LNCaP clone FGC (cell line): ENCODE data around the gene CLDN10.
"Not testable (repeated sequence)": the region's sequence is repeated elsewhere in the genome, so short reads cannot be mapped to it uniquely, and the experiment has no call there.

Source experiments
- DNase-seq: peaks from one replicate; pipeline ENCODE4 v3.0.0-alpha.2; 2011; ENCODE audit warnings: low read depth
- H3K4me3 ChIP-seq: 2 replicates; pipeline ENCODE4 v1.5.1; 2011; ENCODE audit warnings: mild to moderate bottlenecking, low read depth, low read length, control low read depth
- TF ChIP-seq, protein P1 (sequence below): IDR thresholded peaks from 2 replicates; pipeline ENCODE4 v1.5.1; 2012; ENCODE audit warnings: mild to moderate bottlenecking; ENCODE audit not compliant: control insufficient read depth, insufficient read depth; ENCODE audit errors: extremely low read depth

CLDN10 gene

DNA sequence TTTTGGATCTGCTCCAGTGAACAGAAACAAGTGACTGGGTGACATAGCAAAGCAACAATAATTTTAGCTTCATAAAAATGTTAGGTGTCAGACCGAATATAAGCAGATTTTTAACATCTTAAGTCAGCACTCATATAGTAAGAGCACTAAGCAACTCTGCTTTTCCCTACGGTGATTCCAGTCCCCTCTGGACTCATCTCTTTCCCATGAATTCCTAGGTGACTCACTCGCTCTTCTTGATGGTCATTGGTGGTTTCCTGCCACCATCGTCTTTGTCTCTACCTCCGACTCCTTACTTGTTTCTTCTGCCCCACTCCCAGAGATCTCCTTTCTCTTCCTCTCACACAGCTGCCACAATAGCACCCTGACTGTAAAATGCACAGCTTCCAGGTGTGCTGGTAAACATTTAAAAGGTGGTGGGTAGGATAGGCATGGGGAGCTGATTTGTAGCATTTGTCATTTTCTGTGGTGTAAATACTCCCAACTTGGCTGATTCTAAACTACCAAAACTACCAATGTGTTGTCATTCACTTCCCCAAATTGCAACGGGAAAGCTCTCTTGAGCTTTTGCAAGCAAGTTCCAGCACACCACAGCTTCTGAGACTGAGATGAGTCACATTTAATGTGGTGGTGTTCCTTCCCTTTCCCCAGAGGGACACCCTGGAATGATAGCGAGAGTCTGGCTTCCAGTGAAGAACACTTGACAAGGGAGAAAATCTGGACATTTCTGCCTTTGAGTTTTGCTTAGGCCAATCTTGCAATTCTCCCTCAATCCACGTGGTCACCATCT is 42.8 kb upstream of the CLDN10 start:
- TF ChIP-seq, protein P1, sequence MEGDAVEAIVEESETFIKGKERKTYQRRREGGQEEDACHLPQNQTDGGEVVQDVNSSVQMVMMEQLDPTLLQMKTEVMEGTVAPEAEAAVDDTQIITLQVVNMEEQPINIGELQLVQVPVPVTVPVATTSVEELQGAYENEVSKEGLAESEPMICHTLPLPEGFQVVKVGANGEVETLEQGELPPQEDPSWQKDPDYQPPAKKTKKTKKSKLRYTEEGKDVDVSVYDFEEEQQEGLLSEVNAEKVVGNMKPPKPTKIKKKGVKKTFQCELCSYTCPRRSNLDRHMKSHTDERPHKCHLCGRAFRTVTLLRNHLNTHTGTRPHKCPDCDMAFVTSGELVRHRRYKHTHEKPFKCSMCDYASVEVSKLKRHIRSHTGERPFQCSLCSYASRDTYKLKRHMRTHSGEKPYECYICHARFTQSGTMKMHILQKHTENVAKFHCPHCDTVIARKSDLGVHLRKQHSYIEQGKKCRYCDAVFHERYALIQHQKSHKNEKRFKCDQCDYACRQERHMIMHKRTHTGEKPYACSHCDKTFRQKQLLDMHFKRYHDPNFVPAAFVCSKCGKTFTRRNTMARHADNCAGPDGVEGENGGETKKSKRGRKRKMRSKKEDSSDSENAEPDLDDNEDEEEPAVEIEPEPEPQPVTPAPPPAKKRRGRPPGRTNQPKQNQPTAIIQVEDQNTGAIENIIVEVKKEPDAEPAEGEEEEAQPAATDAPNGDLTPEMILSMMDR = no peak
- DNase-seq = no peak
- H3K4me3 ChIP-seq = no peak overlapping the region

DNA sequence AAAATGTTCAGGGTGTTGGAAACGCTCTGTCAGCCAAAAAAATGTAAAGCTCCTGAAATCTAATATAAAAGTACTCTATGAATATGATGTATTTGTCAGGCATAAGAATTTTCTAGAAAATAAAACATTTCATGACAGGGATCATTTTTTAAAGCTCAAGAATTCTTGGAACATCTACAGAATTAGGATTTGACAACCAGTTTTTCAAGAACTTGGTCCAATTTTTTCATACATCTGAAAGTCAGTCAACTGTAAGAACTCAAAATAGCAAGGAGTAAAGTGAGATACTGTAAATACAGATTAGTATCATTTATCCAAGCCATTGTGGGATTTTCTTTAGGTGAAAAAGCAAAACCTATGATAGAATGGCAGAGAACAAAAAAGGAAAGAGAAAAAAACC is 41.6 kb upstream of the CLDN10 start:
- TF ChIP-seq, protein P1 = no peak
- DNase-seq = no peak
- H3K4me3 ChIP-seq = no peak overlapping the region

DNA sequence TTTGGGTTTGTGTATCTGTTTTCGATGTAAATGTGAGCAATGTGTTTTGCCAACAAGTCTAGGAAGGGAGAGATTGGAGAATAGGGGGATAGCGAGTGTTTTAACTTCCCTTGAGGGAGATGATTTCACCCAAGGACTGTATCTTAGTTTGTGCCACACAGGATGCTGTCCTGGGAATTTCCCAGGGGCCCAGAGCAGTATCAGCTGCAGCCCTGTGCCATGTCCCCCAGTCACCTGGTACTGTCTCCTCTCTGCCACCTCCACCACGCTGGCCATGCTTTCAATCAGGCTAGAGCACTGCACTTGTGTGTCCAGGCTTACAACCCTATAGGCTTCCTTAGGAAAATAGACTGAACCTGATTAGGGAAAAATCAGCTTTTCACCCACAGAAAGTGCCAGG is 40.1 kb upstream of the CLDN10 start:
- TF ChIP-seq, protein P1 = no peak
- no peak for DNase-seq
- H3K4me3 ChIP-seq = no peak overlapping the region

DNA sequence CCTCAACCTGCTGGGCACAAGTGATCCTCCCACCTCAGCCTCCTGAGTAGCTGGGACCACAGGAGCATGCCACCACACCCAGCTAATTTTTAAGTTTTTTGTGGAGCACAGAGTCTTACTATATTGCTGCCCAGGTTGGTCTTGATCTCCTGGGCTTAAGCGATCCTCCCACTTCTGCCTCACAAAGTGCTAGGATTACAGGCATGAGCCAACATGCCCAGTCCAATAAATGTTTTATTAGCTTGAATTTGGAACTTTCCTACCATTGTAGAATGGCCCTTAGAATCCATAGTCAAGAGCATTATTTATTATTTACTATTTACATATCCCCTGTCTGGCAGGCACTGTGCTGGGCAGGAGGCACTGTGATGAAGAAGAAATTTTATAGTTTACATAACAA is 39.6 kb upstream of the CLDN10 start:
- peak; percentile 56 for DNase-seq
- TF ChIP-seq, protein P1 = no peak

DNA sequence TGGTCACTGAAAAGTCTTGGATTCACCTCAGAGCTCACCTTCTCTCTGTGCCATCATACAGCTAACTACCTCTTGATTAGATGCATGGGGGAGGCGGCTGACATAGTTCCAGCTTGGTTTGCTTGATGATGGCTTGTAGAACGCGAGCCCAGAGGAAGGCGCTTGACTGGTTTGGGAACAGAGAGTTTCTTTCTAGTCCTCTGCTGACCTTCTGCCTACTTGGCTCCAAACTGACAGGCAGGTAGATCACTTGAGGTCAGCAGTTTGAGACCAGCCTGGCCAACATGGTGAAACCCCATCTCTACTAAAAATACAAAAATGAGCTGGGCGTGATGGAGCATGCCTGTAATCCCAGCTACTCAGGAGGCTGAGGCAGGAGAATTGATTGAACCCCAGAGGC is 36.9 kb upstream of the CLDN10 start:
- not testable (repeated sequence) for DNase-seq, H3K4me3 ChIP-seq

More for the DNA sequence above, 39.6 kb upstream of the CLDN10 start:
- H3K4me3 ChIP-seq = no peak overlapping the region

DNA sequence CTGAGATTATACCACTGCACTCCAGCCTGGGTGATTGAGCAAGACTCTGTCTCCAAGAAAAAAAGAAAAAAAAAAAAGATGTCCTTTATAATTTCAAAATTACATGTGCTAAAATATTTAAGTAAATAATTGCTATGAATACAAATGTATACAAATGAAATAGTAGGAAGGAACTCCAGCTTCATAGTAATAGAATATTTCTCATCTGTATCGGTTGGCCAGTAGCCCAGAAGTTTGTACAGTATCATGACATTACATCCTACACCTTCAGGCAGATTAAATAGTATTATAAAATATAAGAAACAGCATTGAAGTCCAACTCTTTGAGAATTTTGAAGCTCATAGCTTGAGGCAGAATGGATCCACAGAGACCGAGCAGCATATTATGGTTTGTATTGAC is 36.5 kb upstream of the CLDN10 start:
- H3K4me3 ChIP-seq = no peak overlapping the region
- no peak for DNase-seq
- TF ChIP-seq, protein P1 = no peak

DNA sequence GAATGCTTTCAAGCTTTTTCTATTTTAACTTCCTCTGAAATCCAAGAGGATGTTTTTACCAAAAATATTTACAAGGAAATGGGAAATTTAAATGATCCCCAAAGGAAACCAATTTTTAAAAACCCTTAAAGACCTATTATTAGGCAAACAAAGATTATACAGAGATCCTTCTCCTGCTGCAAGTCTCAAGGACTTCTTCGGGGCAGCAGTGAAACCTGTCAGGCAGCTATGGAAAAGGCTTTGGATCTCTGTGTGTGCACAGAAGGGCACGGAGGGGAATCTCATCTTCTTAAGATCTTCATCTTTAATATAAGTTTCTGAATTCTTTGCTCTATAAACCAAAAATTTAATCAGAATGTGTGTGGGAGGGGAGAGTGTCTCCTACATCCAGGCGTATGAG is 36.0 kb upstream of the CLDN10 start:
- TF ChIP-seq, protein P1 = no peak
- DNase-seq = no peak
- H3K4me3 ChIP-seq = no peak overlapping the region
